Measurements from ENCODE around the gene NTM.

Gene NTM

DNA sequence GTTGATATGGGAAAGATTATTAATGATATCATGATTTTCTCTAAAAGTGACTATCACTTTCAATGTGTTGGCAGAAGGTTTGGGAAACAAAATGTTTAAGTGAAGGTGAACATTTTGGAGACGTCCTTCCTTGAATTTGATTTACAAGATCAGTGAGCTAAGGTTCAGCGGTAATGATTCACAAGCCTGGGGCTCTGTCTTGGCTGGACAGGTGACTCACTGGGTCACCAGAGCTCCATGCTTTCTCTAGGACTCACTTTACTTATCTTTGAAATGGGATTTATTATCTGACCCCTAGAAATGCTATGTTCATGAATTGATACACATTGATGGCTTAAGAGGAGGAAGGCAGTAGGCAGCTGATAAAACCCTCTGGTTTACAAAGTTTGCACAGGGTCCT, 437.5 kb downstream of the NTM start:
- H3K9me3 ChIP-seq (ENCODE audit: control insufficient read depth, insufficient read depth, low read depth, low read length): no peaks in the 10 kb centered on the region
- no peaks in the 10 kb centered on the region for H3K4me1 ChIP-seq (ENCODE audit: control insufficient read depth, insufficient read depth, low read length)
- POLR2A ChIA-PET: no interaction called here
- CTCF ChIA-PET: no interaction called here
- TF ChIP-seq, protein P1, sequence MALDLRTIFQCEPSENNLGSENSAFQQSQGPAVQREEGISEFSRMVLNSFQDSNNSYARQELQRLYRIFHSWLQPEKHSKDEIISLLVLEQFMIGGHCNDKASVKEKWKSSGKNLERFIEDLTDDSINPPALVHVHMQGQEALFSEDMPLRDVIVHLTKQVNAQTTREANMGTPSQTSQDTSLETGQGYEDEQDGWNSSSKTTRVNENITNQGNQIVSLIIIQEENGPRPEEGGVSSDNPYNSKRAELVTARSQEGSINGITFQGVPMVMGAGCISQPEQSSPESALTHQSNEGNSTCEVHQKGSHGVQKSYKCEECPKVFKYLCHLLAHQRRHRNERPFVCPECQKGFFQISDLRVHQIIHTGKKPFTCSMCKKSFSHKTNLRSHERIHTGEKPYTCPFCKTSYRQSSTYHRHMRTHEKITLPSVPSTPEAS (tag by site-specific recombination; IDR thresholded peaks at IDR 0.05): no peak
- no peak for TF ChIP-seq ZXDB (tag by site-specific recombination; IDR thresholded peaks at IDR 0.05)
- TF ChIP-seq ZNF335 (tag by site-specific recombination; conservative IDR thresholded peaks at IDR 0.05): no peak
- no peak for TF ChIP-seq ZBTB17 (tag by site-specific recombination; IDR thresholded peaks at IDR 0.05)
- TF ChIP-seq OVOL3 (tag by site-specific recombination; IDR thresholded peaks at IDR 0.05): no peak
- no peak for TF ChIP-seq ZNF350 (tag by site-specific recombination; IDR thresholded peaks at IDR 0.05)
- TF ChIP-seq TCF7L2 (IDR thresholded peaks at IDR 0.05; ENCODE audit: borderline replicate concordance, low read depth, low read length): no peak
- TF ChIP-seq ZNF544 (tag by site-specific recombination; IDR thresholded peaks at IDR 0.05): no peak
- TF ChIP-seq ZNF76 (tag by site-specific recombination; IDR thresholded peaks at IDR 0.05; ENCODE audit: borderline replicate concordance, low read depth): no peak
- TF ChIP-seq ZNF707 (tag by site-specific recombination; IDR thresholded peaks at IDR 0.05): no peak
- TF ChIP-seq ZNF112 (tag by site-specific recombination; IDR thresholded peaks at IDR 0.05): no peak
- TF ChIP-seq, protein P2, sequence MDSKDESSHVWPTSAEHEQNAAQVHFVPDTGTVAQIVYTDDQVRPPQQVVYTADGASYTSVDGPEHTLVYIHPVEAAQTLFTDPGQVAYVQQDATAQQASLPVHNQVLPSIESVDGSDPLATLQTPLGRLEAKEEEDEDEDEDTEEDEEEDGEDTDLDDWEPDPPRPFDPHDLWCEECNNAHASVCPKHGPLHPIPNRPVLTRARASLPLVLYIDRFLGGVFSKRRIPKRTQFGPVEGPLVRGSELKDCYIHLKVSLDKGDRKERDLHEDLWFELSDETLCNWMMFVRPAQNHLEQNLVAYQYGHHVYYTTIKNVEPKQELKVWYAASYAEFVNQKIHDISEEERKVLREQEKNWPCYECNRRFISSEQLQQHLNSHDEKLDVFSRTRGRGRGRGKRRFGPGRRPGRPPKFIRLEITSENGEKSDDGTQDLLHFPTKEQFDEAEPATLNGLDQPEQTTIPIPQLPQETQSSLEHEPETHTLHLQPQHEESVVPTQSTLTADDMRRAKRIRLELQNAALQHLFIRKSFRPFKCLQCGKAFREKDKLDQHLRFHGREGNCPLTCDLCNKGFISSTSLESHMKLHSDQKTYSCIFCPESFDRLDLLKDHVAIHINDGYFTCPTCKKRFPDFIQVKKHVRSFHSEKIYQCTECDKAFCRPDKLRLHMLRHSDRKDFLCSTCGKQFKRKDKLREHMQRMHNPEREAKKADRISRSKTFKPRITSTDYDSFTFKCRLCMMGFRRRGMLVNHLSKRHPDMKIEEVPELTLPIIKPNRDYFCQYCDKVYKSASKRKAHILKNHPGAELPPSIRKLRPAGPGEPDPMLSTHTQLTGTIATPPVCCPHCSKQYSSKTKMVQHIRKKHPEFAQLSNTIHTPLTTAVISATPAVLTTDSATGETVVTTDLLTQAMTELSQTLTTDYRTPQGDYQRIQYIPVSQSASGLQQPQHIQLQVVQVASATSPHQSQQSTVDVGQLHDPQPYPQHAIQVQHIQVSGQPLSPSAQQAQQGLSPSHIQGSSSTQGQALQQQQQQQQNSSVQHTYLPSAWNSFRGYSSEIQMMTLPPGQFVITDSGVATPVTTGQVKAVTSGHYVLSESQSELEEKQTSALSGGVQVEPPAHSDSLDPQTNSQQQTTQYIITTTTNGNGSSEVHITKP (tag by site-specific recombination; IDR thresholded peaks at IDR 0.05): no peak
- TF ChIP-seq PRDM1 (tag by site-specific recombination; IDR thresholded peaks at IDR 0.05): no peak
- TF ChIP-seq ZNF248 (tag by site-specific recombination; IDR thresholded peaks at IDR 0.05): no peak
- no peak overlapping the region for H3K27ac ChIP-seq (ENCODE audit: extremely low read depth, low read depth, low read length)
- no peak overlapping the region for H3K4me3 ChIP-seq (ENCODE audit: low read depth, low read length)
- no peaks in the 10 kb centered on the region for H3K36me3 ChIP-seq (ENCODE audit: control insufficient read depth in 2 of 2, insufficient read depth in 1 of 2, low read length in 2 of 2)

DNA sequence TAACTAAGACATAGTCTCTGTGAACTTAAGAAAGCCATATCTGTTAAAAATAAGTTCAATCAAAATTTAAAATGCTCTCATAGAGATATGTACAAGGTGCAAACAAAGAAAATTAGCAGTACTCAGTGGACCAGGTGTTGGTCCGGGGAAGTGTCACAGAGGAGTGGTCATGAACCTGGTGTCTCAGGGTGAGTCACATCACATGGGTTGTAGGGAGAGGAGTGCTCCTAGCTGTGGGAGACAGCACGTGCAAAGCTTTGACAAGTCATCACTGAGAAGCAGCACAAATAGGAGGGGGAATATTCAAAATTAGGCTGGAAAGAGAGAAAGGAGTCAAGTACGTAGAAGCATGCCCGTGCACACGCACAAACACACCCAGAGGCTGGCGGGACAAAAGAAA, 438.1 kb downstream of the NTM start:
- H3K36me3 ChIP-seq (ENCODE audit: control insufficient read depth in 2 of 2, insufficient read depth in 1 of 2, low read length in 2 of 2): no peaks in the 10 kb centered on the region
- H3K4me3 ChIP-seq (ENCODE audit: low read depth, low read length): no peak overlapping the region
- no peak for TF ChIP-seq ZNF558 (tag by site-specific recombination; IDR thresholded peaks at IDR 0.05)
- TF ChIP-seq SCRT2 (tag by site-specific recombination; IDR thresholded peaks at IDR 0.05): no peak
- TF ChIP-seq ZNF530 (tag by site-specific recombination; IDR thresholded peaks at IDR 0.05; ENCODE audit: low read depth): no peak
- TF ChIP-seq ZNF544 (tag by site-specific recombination; IDR thresholded peaks at IDR 0.05): no peak
- TF ChIP-seq ZNF423 (tag by site-specific recombination; IDR thresholded peaks at IDR 0.05): no peak
- TF ChIP-seq, protein P3, sequence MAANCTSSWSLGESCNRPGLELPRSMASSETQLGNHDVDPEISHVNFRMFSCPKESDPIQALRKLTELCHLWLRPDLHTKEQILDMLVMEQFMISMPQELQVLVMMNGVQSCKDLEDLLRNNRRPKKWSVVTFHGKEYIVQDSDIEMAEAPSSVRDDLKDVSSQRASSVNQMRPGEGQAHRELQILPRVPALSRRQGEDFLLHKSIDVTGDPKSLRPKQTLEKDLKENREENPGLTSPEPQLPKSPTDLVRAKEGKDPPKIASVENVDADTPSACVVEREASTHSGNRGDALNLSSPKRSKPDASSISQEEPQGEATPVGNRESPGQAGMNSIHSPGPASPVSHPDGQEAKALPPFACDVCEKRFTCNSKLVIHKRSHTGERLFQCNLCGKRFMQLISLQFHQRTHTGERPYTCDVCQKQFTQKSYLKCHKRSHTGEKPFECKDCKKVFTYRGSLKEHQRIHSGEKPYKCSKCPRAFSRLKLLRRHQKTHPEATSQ (tag by site-specific recombination; IDR thresholded peaks at IDR 0.05): no peak
- TF ChIP-seq GLIS1 (tag by site-specific recombination; IDR thresholded peaks at IDR 0.05): no peak
- no peak for TF ChIP-seq ZNF701 (tag by site-specific recombination; IDR thresholded peaks at IDR 0.05)
- TF ChIP-seq ZNF510 (tag by site-specific recombination; IDR thresholded peaks at IDR 0.05; ENCODE audit: insufficient replicate concordance): no peak
- no peak for TF ChIP-seq HOXA7 (CRISPR knock-in tag; IDR thresholded peaks at IDR 0.05; ENCODE audit: borderline replicate concordance)
- TF ChIP-seq ZNF311 (tag by site-specific recombination; IDR thresholded peaks at IDR 0.05; ENCODE audit: borderline replicate concordance): no peak
- no peaks in the 10 kb centered on the region for H3K9me3 ChIP-seq (ENCODE audit: control insufficient read depth, insufficient read depth, low read depth, low read length)
- H3K27ac ChIP-seq (ENCODE audit: extremely low read depth, low read depth, low read length): no peak overlapping the region
- H3K4me1 ChIP-seq (ENCODE audit: control insufficient read depth, insufficient read depth, low read length): no peaks in the 10 kb centered on the region
- ChIA-PET POLR2A (no interaction called here), CTCF (interaction anchor here (1.2 kb wide), 1 partner anchor 61 kb away, joined by 3 read pairs; no protein-coding TSS in a partner anchor)

All from HEK293 (cell line).